ENCODE results near the gene CREB3L1. TPM values are rescaled to one million over a fixed set of nuclear protein-coding genes. Genes with fewer than 3 reads are reported as not detected.

Gene CREB3L1
- total and polyA plus RNA-seq, 2 of the 13 experiments (the other 11 are each of a cell fraction or from before 2014, with no cell fraction given) = not detected

- peak overlapping the region; percentile 57 for H2AFZ ChIP-seq (ENCODE audit: low read length)
- intact Hi-C loops (cut with micrococcal nuclease; ENCODE audit: unreplicated experiment) (loop anchor here (1.0 to 10.0 kb wide), 2 partner anchors 69 to 114 kb away; partner anchors contain the start of gene PHF21A), in situ Hi-C loops (cut with HindIII; ENCODE audit: extremely low pct_ligation_motif_present, low pct_unique_long_range_greater_than_20kb) (no loop called here)
- peaks cover 37% of the 10 kb centered on the region for H3K4me1 ChIP-seq (ENCODE audit: insufficient read depth, low read length)
- H3K27me3 ChIP-seq (ENCODE audit: control insufficient read depth in 1 of 2, insufficient read depth in 2 of 2, low read length in 2 of 2) = peaks cover 7 to 38% of the 10 kb centered on the region in 2 experiments
- 0 out of 2 replicates have a peak overlapping the region, but pooled peaks have one; percentile 26 for H3K9ac ChIP-seq (ENCODE audit: insufficient read depth, low read depth, low read length)
- 35% methylated on average over 6 of the region's 46 CpGs for WGBS (ENCODE audit: low lambda C conversion rate)
- DNase-seq (ENCODE audit: low spot score) = peak; percentile 40
- H3K27ac ChIP-seq (ENCODE audit: extremely low read length, insufficient read depth, low read length) = no peak overlapping the region
- FAIRE-seq = peak; percentile 15
- POLR2A ChIA-PET = interaction anchor here (0.7 to 1.4 kb wide), 2 partner anchors 14 to 72 kb away, joined by 4 read pairs; no protein-coding TSS in a partner anchor
- H3K36me3 ChIP-seq (replicated peaks in 1 of 2; ENCODE audit: control insufficient read depth in 1 of 2, insufficient read depth in 2 of 2, low read length in 2 of 2) = no peaks in the 10 kb centered on the region
- CTCF ChIA-PET (ENCODE audit: low intra/inter-chr PET ratio, low total read pairs) = interaction anchor here (0.8 to 2.2 kb wide), 5 partner anchors 10 to 128 kb away, joined by 3 to 25 read pairs (median 4); no protein-coding TSS in a partner anchor
- no peaks in the 10 kb centered on the region for H3K79me2 ChIP-seq (ENCODE audit: insufficient read depth, low read length)
- no TSS peak for BruUV-seq (replicated peaks)
- ATAC-seq = peak; percentile 90
- H3K9me3 ChIP-seq (ENCODE audit: low read length) = no peaks in the 10 kb centered on the region
- peak overlapping the region; percentile 23 to 65 (median 30); a peak in 3 of 6 replicates for H3K4me3 ChIP-seq (replicated peaks in 1 of 3; ENCODE audit: insufficient read depth in 1 of 3, low read depth in 2 of 3, low read length in 3 of 3)
- peak overlapping the region; percentile 94 for H3K4me2 ChIP-seq (ENCODE audit: low read depth, low read length)
- H4K20me1 ChIP-seq (ENCODE audit: insufficient read depth, low read length) = no peaks in the 10 kb centered on the region
- TF ChIP-seq TSC22D2 (CRISPR knock-in tag; IDR thresholded peaks at IDR 0.05; ENCODE audit: borderline replicate concordance) = 0 out of 2 replicates have a peak, but pooled peaks have one; percentile 34
- TF ChIP-seq ZBTB14 (CRISPR knock-in tag; IDR thresholded peaks at IDR 0.05) = 0 out of 2 replicates have a peak, but pooled peaks have one; percentile 41
- peak; percentile 82; the same call in 1 of the 2 replicates for TF ChIP-seq ARID2 (CRISPR knock-in tag; IDR thresholded peaks at IDR 0.05; ENCODE audit: borderline replicate concordance)
- TF ChIP-seq ZNF574 (CRISPR knock-in tag; IDR thresholded peaks at IDR 0.05) = peak; percentile 44; the same call in 1 of the 2 replicates
- TF ChIP-seq ATF2 (CRISPR knock-in tag; IDR thresholded peaks at IDR 0.05) = no peak
- TF ChIP-seq ZNF510 (CRISPR knock-in tag; IDR thresholded peaks at IDR 0.05; ENCODE audit: low read depth) = no peak
- peak; percentile 62; the same call in 1 of the 2 replicates for TF ChIP-seq KDM3A (CRISPR knock-in tag; IDR thresholded peaks at IDR 0.05; ENCODE audit: low read depth)
- peak; percentile 35 for TF ChIP-seq AGO1 (IDR thresholded peaks at IDR 0.05; ENCODE audit: low read depth, low read length, poor library complexity, severe bottlenecking)
- no peak for TF ChIP-seq ELK4 (CRISPR knock-in tag; IDR thresholded peaks at IDR 0.05; ENCODE audit: borderline replicate concordance)
- TF ChIP-seq HOXA3 (CRISPR knock-in tag; IDR thresholded peaks at IDR 0.05) = peak; percentile 58; the same call in 1 of the 2 replicates
- TF ChIP-seq BCL3 (CRISPR knock-in tag; IDR thresholded peaks at IDR 0.05) = no peak
- no peak for TF ChIP-seq PHF21A (CRISPR knock-in tag; IDR thresholded peaks at IDR 0.05)
- peak; percentile 66 for TF ChIP-seq HNRNPLL (IDR thresholded peaks at IDR 0.05; ENCODE audit: low read depth, low read length, poor library complexity, severe bottlenecking)
Measured at GRCh38 chr11:46238967-46239800, 38.3 kb upstream of the CREB3L1 start.
